C1 segment of cervical spinal cord (tissue), 14 donors: Measurements from ENCODE around the gene RIMBP2.

Experiments used
- DNase-seq, 14 donors: peaks; one replicate each; lab custom pipeline; 2025; lab: John Stamatoyannopoulos, UW

The RIMBP2 gene

GRCh38 chr12:130463818-130464670 lies 252.1 kb downstream of the RIMBP2 start:
- DNase-seq: no peak

GRCh38 chr12:130463275-130463658 lies 252.8 kb downstream of the RIMBP2 start:
- DNase-seq: peak in 1 of 14 donors; percentile 24

- DNase-seq: peak in 1 of 14 donors; percentile 24
These were observed 253.4 kb downstream of the RIMBP2 start for GRCh38 chr12:130462558-130463274.

- DNase-seq: no peak
These were observed 254.1 kb downstream of the RIMBP2 start for GRCh38 chr12:130461839-130462557.

- no peak for DNase-seq
These were observed 254.7 kb downstream of the RIMBP2 start for GRCh38 chr12:130461447-130461815.

GRCh38 chr12:130460611-130461446 lies 255.3 kb downstream of the RIMBP2 start:
- no peak for DNase-seq

GRCh38 chr12:130459916-130460315 lies 256.2 kb downstream of the RIMBP2 start:
- no peak for DNase-seq

- no peak for DNase-seq
These were observed 257.8 kb downstream of the RIMBP2 start for GRCh38 chr12:130458341-130458740.

- DNase-seq: no peak
These were observed 258.9 kb downstream of the RIMBP2 start for GRCh38 chr12:130457215-130457614.

- DNase-seq: peak in 3 of 14 donors; percentile 6 to 24 (median 12)
These were observed 259.5 kb downstream of the RIMBP2 start for GRCh38 chr12:130456375-130457199.

- DNase-seq: no peak
These were observed 260.9 kb downstream of the RIMBP2 start for GRCh38 chr12:130455161-130455560.

- DNase-seq: no peak
These were observed 261.8 kb downstream of the RIMBP2 start for GRCh38 chr12:130454296-130454695.

GRCh38 chr12:130452546-130452945 lies 263.6 kb downstream of the RIMBP2 start:
- DNase-seq: no peak

- no peak for DNase-seq
These were observed 264.8 kb downstream of the RIMBP2 start for GRCh38 chr12:130451001-130451930.

- DNase-seq: no peak
These were observed 266.8 kb downstream of the RIMBP2 start for GRCh38 chr12:130449291-130449690.

GRCh38 chr12:130448044-130448821 lies 267.9 kb downstream of the RIMBP2 start:
- no peak for DNase-seq

GRCh38 chr12:130447655-130447965 lies 268.5 kb downstream of the RIMBP2 start:
- no peak for DNase-seq

GRCh38 chr12:130446846-130447654 lies 269.0 kb downstream of the RIMBP2 start:
- DNase-seq: no peak
